Endothelial cell of umbilical vein (primary cell): ENCODE results near the gene KLHDC4.

Experiments used
- CTCF ChIP-seq, 2 donors: IDR thresholded peaks; 1 replicate in 1 of 2; 2 replicates in 1 of 2; pipeline ENCODE4 v1.5.1; 2011; ENCODE audit warnings: low read length in 2 of 2, mild to moderate bottlenecking in 2 of 2, moderate library complexity in 2 of 2, control low read depth in 1 of 2, inconsistent platforms in 1 of 2, low read depth in 1 of 2; ENCODE audit not compliant: insufficient read depth in 1 of 2; ENCODE audit errors: extremely low read depth in 1 of 2
- EZH2 ChIP-seq: IDR thresholded peaks from 2 replicates; pipeline ENCODE4 v1.6.1; 2012; ENCODE audit warnings: borderline replicate concordance, low read depth, mild to moderate bottlenecking, moderate library complexity, low read length, inconsistent platforms; ENCODE audit not compliant: severe bottlenecking
- MAX ChIP-seq: IDR thresholded peaks from 2 replicates; pipeline ENCODE4 v1.6.1; 2011; ENCODE audit not compliant: insufficient read depth, insufficient read length

- TF ChIP-seq MAX, result no peak
- no peak for TF ChIP-seq CTCF (IDR thresholded peaks at IDR 0.05; ENCODE audit: extremely low read depth in 1 of 2, insufficient read depth in 1 of 2, low read depth in 1 of 2, low read length in 2 of 2)
- TF ChIP-seq EZH2, result no peak
These were observed 3.7 kb downstream of the KLHDC4 start for GRCh38 chr16:87762071-87762571.
